PFSK-1 (cell line): ENCODE measurements around the gene BTBD16.

Experiments used
- POLR2AphosphoS5 ChIP-seq: IDR thresholded peaks from 2 replicates; pipeline ENCODE4 v1.6.1; 2012; ENCODE audit warnings: low read depth, mild to moderate bottlenecking, control low read depth, low read length, moderate library complexity
- SIN3A ChIP-seq: IDR thresholded peaks from 2 replicates; pipeline ENCODE4 v1.6.1; 2012; ENCODE audit warnings: mild to moderate bottlenecking, low read length, moderate library complexity, borderline replicate concordance; ENCODE audit not compliant: insufficient read depth
- TAF1 ChIP-seq: IDR thresholded peaks from 2 replicates; pipeline ENCODE4 v1.6.1; 2012; ENCODE audit warnings: low read length, control low read depth, borderline replicate concordance; ENCODE audit not compliant: insufficient read depth

DNA sequence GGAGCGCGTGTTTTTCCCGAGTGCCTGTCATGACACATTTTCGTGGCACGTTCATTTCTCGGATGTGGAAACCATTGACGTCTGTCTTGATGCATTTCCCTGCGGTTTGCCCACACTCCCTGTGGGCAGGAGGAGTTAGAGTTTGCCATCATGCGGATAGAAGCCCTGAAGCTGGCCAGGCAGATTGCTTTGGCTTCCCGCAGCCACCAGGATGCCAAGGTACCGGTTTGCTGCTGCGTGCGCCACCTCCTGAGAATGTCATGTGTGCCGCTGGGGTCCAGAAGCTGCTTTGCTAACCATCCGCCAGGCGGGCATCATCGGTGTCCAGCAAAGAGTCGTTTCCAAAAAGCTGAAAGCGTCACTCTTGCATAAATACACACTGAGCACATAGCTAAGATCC, 40.9 kb upstream of the BTBD16 start:
- TF ChIP-seq SIN3A (no peak), TAF1 (no peak), POLR2AphosphoS5 (no peak)
